GM12891 (cell line): ENCODE measurements around the gene NCAPH2.
A peak's percentile ranks its signal among the peaks of the same experiment; 100 is the strongest.

ENCODE experiments used
- DNase-seq: peaks from one replicate; pipeline ENCODE4 v3.0.0; 2011; ENCODE audit warnings: low spot score; ENCODE audit not compliant: insufficient read length
- FAIRE-seq: peaks from 2 replicates; lab custom pipeline; 2011; peaks lifted over from hg19 to GRCh38; lab: Jason Lieb, UNC
- PAX5 ChIP-seq: IDR thresholded peaks from 2 replicates; pipeline ENCODE4 v1.6.1; 2011; ENCODE audit warnings: low read length, moderate library complexity, mild to moderate bottlenecking; ENCODE audit not compliant: insufficient read depth, severe bottlenecking
- POLR2A ChIP-seq: IDR thresholded peaks from 2 replicates; pipeline ENCODE4 v1.6.1; 2011; ENCODE audit warnings: low read depth, low read length, control low read depth
- POLR2AphosphoS5 ChIP-seq: IDR thresholded peaks from 2 replicates; pipeline ENCODE4 v1.6.1; 2011; ENCODE audit warnings: low read depth, low read length, control low read depth
- POU2F2 ChIP-seq: IDR thresholded peaks from 2 replicates; pipeline ENCODE4 v1.6.1; 2011; ENCODE audit warnings: low read depth, mild to moderate bottlenecking, control low read depth, low read length, moderate library complexity
- SPI1 ChIP-seq: IDR thresholded peaks from 2 replicates; pipeline ENCODE4 v1.6.1; 2011; ENCODE audit warnings: low read depth, low read length, control low read depth
- TAF1 ChIP-seq: IDR thresholded peaks from 2 replicates; pipeline ENCODE4 v1.6.1; 2011; ENCODE audit warnings: low read depth, low read length, control low read depth

The NCAPH2 gene

GRCh38 chr22:50503475-50504145 lies 4.4 kb upstream of the NCAPH2 start:
- no peak for TF ChIP-seq SPI1
- no peak for TF ChIP-seq PAX5
- no peak for TF ChIP-seq POLR2A
- no peak for TF ChIP-seq POLR2AphosphoS5
- TF ChIP-seq TAF1, result no peak
- TF ChIP-seq POU2F2, result no peak
- FAIRE-seq (no peak), DNase-seq (no peak)

DNA sequence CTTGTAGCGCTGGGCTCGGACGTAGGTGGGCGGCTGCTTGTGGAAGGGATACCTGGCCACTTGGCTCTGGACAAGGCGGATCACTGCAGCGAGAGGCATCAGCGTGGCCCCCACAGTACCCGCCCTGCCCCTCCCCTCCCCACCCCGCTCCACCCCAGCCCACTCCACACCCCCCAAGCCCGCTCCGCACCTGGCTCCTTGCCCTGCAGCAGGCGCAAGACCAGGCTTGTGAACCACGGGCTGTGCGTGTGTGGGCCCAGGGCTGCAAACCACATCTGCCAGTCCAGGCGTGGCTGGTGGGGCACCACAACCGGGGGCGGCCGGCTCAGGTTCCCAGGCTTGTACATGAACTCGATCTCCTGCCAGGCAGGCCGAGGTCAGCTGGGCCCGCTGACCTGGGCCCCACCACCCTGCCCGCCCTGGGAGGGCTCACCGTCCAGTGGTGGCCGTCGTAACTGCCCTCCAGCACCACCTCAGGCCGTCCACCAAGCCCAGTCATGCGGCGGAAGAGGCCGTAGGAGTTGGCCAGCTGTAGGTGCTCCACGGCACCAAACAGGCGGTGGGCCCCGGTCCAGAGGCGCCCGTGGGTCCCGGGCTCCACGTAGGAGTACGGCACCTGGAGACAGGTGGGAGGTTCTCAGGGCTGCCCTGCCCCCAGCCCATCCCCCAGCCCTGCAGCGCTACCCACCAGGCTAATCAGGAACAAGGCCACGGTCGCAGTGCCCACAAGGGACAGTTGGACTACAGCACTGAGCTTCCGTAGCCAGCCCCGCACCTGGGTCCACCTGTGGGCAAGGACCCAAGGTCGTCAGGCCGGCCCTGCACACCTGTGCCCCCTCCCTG lies 3.4 kb upstream of the NCAPH2 start:
- no peak for TF ChIP-seq TAF1
- TF ChIP-seq PAX5, result no peak
- TF ChIP-seq POLR2AphosphoS5, result no peak
- TF ChIP-seq POLR2A, result no peak
- no peak for TF ChIP-seq SPI1
- TF ChIP-seq POU2F2, result no peak
- DNase-seq (no peak), FAIRE-seq (no peak)

DNA sequence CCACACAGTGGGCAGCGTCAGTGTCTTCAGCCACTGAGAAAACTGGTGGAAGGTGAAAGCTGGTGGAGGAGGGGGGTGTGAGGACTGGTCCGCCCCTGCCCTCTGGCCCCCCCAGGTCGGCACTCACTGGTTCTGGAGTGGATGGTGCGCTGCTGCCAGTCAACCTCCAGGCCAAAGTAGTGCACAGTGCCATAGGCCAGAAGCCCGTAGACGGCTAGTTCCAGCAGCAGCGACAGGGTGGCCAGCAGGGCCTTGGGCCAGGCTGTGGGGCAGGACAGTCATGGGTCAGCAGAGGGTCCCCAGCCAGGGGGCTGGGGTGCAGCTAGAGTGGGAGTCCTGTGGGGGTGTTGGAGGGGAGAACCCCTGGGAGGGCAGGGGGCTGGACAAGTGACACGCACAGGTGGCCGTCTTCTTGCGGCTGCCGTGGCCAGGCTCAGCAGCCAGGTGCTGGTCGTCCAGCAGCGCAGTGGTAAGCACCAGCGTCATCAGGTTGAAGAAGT lies 2.7 kb upstream of the NCAPH2 start:
- FAIRE-seq (no peak), DNase-seq (no peak)
- TF ChIP-seq POLR2AphosphoS5 (no peak), POU2F2 (no peak), TAF1 (no peak), PAX5 (no peak), POLR2A (no peak), SPI1 (no peak)

DNA sequence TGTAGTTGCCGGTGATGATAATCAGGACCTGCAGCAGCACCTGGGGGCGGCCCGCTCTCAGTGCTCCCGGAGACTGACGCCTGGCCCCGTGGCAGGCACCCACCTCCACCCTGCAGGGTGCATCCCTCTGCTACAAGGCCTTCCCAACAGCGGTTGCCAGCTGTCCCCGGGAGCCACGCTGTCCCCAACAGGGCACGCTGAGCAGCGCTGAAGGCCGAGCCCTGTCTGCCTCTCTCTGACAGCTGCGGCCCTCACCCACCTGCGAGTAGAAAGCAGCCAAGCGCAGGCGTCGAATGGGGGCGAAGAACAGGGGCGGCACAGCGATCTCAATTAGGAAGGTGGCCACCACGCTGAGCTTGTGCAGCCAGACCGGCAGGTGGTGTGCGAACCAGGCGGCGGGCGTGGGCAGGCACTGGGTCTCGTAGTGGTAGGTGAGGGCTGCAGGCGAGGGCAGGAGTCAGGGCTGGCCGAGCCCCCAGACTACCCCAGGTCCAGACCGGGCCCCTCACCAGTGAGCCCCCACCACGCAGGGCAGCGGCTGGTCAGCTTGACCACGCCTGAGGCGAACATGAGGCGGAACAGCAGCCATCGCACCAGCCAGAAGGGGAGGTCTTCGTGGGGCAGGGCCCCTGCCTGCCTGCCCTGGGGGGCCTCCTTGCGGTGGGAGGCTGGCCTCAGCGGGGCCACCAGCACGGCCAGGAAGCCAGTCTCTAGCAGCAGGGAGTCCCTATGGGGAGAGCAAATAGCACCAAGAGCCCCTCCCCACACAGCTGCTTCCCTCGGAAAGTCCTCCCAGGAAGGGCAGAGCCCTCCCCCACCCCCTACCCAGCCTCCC lies 2.0 kb upstream of the NCAPH2 start:
- DNase-seq, result no peak
- no peak for FAIRE-seq
- TF ChIP-seq POLR2AphosphoS5 (no peak), POU2F2 (no peak), TAF1 (no peak), POLR2A (no peak), PAX5 (no peak), SPI1 (no peak)

DNA sequence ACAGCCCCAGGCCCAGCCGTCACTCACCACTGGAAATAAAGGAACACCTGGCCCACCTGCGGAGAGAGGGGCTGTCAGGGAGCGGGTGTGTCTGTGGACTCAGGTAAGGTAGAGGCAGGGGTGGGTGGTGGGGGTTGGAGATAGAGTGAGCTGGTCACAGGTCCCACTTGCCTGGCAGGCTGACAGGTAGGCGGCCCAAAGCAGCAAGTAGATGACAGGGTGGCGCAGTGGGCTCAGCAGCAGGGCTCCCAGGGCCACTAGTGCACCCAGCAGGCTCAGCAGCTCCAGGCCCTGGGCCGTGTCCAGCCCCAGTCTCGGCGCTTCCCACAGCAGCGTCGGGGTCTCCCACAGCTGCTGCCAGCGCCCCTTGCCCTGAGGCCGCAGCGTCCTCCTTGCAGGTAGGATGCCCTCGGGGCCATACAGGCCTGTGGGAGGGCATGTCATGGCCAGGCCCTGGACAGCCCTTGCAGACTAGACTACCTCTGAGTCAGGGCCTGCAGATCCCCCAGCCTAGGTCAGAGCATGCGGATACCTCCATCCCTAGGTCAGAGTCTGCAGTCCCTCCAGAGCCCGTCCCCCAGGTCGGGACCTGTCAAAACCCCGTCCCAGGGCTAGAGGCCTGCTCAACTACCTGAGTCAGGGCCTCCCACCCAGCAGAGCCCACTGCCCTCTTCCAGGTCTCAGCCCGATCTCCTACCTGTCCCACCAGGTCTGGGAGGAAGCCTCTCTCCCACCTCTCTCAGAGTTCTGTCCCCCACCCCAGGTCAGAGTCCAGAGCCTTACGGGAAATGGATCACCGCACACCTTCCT lies 1.2 kb upstream of the NCAPH2 start:
- DNase-seq (no peak), FAIRE-seq (no peak)
- no peak for TF ChIP-seq POLR2AphosphoS5
- TF ChIP-seq POLR2A, result no peak
- no peak for TF ChIP-seq SPI1
- TF ChIP-seq POU2F2, result no peak
- no peak for TF ChIP-seq TAF1
- no peak for TF ChIP-seq PAX5

- TF ChIP-seq POU2F2 (no peak), POLR2A (0 out of 2 replicates have a peak, but pooled peaks have one; percentile 40), POLR2AphosphoS5 (peak; percentile 2; the same call in 1 of the 2 replicates), TAF1 (peak; percentile 36; the same call in 1 of the 2 replicates), PAX5 (no peak), SPI1 (no peak)
- peak; percentile 93 for FAIRE-seq
- DNase-seq, result peak; percentile 99
Measured at GRCh38 chr22:50507421-50507990, 518 bp upstream of the NCAPH2 start, which contains the start of gene LMF2. LMF2 (minus strand) TSS chr22:50507702; CDS start chr22:50507675, 27 bp downstream.

DNA sequence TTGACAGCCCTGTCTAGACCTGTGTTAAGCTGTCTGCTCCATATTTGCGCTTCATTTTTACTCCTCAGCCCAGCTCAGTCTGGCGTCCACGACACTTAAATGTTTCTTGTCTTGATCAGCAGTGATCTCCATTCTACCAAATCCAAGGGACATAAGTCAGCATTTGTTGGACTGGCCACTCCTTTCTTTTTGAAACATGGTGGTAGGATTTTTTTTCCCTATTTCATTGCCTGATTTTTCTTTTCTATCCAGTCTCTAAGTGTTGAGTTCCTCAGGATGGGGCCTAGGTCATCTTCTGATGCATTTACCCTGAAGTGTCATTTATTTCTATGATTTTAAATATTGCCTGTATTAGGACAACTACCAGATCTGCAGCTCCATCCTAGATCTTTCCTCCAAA lies 873 bp downstream of the NCAPH2 start:
- no peak for DNase-seq
- peak; percentile 77 for FAIRE-seq
- TF ChIP-seq PAX5 (no peak), POLR2A (no peak), SPI1 (no peak), TAF1 (no peak), POU2F2 (no peak), POLR2AphosphoS5 (no peak)
